ENCODE data around the gene CRY2.
A peak's percentile ranks its signal among the peaks of the same experiment; 100 is the strongest.
"Not testable (repeated sequence)": the region's sequence is repeated elsewhere in the genome, so short reads cannot be mapped to it uniquely, and the experiment has no call there.

The CRY2 gene

GRCh38 chr11:45900175-45900800 lies 53.0 kb downstream of the CRY2 start:
- not testable (repeated sequence) for DNase-seq

- no peak for DNase-seq
Measured at GRCh38 chr11:45900916-45901617, 53.8 kb downstream of the CRY2 start.

GRCh38 chr11:45901626-45902025 lies 54.4 kb downstream of the CRY2 start:
- DNase-seq, result no peak

GRCh38 chr11:45902452-45903380 lies 55.4 kb downstream of the CRY2 start:
- DNase-seq, result no peak

GRCh38 chr11:45904309-45904915 lies 57.1 kb downstream of the CRY2 start:
- no peak for DNase-seq

GRCh38 chr11:45905095-45905494 lies 57.8 kb downstream of the CRY2 start:
- no peak for DNase-seq

GRCh38 chr11:45905576-45905975 lies 58.3 kb downstream of the CRY2 start:
- DNase-seq, result not testable (repeated sequence)

GRCh38 chr11:45906096-45906682 lies 58.9 kb downstream of the CRY2 start:
- no peak for DNase-seq

- DNase-seq, result no peak
Measured at GRCh38 chr11:45906965-45907611, 59.8 kb downstream of the CRY2 start, which contains the start of gene FREY1. FREY1 (minus strand) TSS chr11:45907271; CDS start chr11:45907245, 26 bp downstream.

- no peak for DNase-seq
Measured at GRCh38 chr11:45907911-45908370, 60.7 kb downstream of the CRY2 start.

GRCh38 chr11:45909594-45910475 lies 62.6 kb downstream of the CRY2 start:
- DNase-seq, result no peak

- no peak for DNase-seq
Measured at GRCh38 chr11:45910623-45911022, 63.3 kb downstream of the CRY2 start.

GRCh38 chr11:45913514-45913913 lies 66.2 kb downstream of the CRY2 start:
- no peak for DNase-seq

GRCh38 chr11:45913942-45914635 lies 66.8 kb downstream of the CRY2 start:
- no peak for DNase-seq

- no peak for DNase-seq
Measured at GRCh38 chr11:45915446-45915845, 68.2 kb downstream of the CRY2 start.

- no peak for DNase-seq
Measured at GRCh38 chr11:45917286-45917622, 70.0 kb downstream of the CRY2 start.

GRCh38 chr11:45917623-45918330 lies 70.5 kb downstream of the CRY2 start, which contains the start of gene PEX16:
PEX16 (minus strand) TSS chr11:45917877; CDS start chr11:45917811, 66 bp downstream.
- DNase-seq, result peak; percentile 97

GRCh38 chr11:45918331-45918941 lies 71.2 kb downstream of the CRY2 start:
- peak; percentile 37 for DNase-seq
